Natural killer cell treated with Interleukin-12 subunit alpha and Interleukin-12 subunit beta and Interleukin-15 and Interleukin-18, amount 100 ng/mL, for 72 hours (primary cell): Measurements from ENCODE around the gene PRRG1. TPM values are rescaled to one million over a fixed set of nuclear protein-coding genes. Genes with fewer than 3 reads are reported as not detected.
"Not testable (repeated sequence)": the region's sequence is repeated elsewhere in the genome, so short reads cannot be mapped to it uniquely, and the experiment has no call there.

ENCODE experiments used
- ATAC-seq, 2 donors: fragments of 150-1000 bp; cut with Tn5 transposase in 1 of 2; sonication (Bioruptor Pico), chemical (Tn5 transposase) in 1 of 2; 2 replicates each; pipeline ENCODE4 v1.10.0; 2021
- DNase-seq: peaks from one replicate; pipeline ENCODE4 v3.0.0; 2022; ENCODE audit warnings: low spot score
- H3K27ac Mint-ChIP-seq, 2 donors: 1 replicate in 1 of 2; 2 replicates in 1 of 2; pipeline ENCODE4 v1.8.0; 2022; ENCODE audit warnings: mixed read lengths in 2 of 2, mild to moderate bottlenecking in 1 of 2, moderate library complexity in 1 of 2
- H3K27me3 Mint-ChIP-seq, 2 donors: 1 replicate in 1 of 2; 2 replicates in 1 of 2; pipeline ENCODE4 v1.8.0; 2022; ENCODE audit warnings: mixed read lengths in 2 of 2
- H3K36me3 Mint-ChIP-seq: one replicate; pipeline ENCODE4 v1.8.0; 2022; ENCODE audit warnings: mixed read lengths
- H3K4me1 Mint-ChIP-seq, 2 donors: 1 replicate in 1 of 2; 2 replicates in 1 of 2; pipeline ENCODE4 v1.8.0; 2022; ENCODE audit warnings: low read depth in 2 of 2, mixed read lengths in 2 of 2, mild to moderate bottlenecking in 1 of 2
- H3K4me3 Mint-ChIP-seq: one replicate; pipeline ENCODE4 v1.8.0; 2022; ENCODE audit warnings: mixed read lengths
- H3K9me3 Mint-ChIP-seq: 2 replicates; pipeline ENCODE4 v1.8.0; 2022; ENCODE audit warnings: mixed read lengths
- total RNA-seq, 2 donors: library from RNA; stranded (reverse); gene quantifications; one replicate each; pipeline ENCODE4 v1.2.3, GENCODE V29; 2022

The PRRG1 gene
- not detected for total RNA-seq

DNA sequence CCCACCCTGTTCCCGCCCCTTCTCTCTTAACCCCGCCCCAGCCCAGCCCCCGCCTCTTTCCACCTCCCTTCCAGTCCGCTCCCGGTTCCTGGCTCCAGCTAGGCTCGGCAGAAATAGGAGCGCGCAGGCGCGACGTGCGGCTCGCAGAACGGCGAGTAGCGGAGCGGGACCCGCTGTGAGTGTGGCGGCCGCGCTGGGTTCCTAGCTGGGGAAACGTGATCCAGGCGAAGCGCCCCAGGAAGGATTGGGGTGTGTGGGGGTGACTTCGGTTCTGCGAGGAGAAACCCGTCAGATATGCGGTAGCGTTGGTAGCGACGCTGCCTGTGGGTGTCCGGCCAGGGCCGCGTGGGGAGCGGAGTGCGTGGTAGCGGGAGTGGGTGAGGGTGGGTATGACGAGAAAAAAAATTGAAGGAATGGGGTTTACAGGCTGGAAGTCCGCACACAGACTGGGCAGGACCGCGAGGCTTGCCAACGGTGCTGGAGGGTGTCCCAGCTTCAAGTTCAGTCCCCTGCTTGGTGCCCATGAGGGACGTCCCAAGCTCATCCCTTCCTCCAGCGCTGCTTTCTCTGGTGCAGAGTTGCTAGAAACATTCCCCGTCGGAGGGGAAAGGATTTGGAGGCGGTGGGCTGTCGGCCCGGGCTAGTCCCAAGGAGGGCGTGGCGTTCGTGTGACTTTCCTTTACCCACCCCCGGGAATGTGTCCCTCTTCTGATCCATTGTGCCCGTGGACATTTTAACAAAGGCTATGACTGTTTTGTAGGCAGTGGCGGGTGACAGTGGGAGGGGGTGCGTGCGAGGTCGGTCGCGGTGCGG lies at the start of gene PRRG1:
Gene PRRG1, plus strand, starts transcription at position 144 of the 813 bp plus-strand sequence. CDS start 56,886 bp downstream, outside the sequence.
- H3K4me3 Mint-ChIP-seq, result peak within 1 kb of the TSS; percentile 64
- no peaks in the 10 kb centered on the region for H3K36me3 Mint-ChIP-seq

DNA sequence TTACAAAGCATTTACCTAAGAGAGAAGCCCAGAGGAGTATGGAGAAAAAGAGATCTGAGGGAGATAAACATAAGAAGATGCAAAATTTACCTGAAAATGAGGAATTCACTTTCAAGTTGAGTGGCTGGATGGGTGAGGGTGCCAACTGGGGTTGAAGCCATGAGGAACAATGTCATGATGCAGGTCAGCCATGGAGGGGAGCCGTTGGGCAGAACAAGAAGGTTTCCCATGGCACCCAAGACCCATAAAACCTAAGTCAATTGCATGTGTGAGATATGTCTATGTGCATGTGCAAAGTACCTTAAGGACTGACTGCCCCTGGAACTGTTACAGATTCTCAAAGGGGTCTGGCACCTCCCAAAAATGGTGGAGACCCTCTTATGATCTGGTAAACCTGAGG lies 46.6 kb upstream of the PRRG1 start:
- Mint-ChIP-seq H3K4me1 (no peaks in the 10 kb centered on the region), H3K9me3 (peaks cover 10% of the 10 kb centered on the region), H3K27me3 (peaks cover 0 to 1% of the 10 kb centered on the region in 2 donors), H3K36me3 (no peaks in the 10 kb centered on the region), H3K4me3 (no peak overlapping the region), H3K27ac (no peak overlapping the region)
- DNase-seq (no peak), ATAC-seq (no peak)

More for the DNA sequence above, at the start of gene PRRG1:
- ATAC-seq (peak in 1 of 2 donors; percentile 36), DNase-seq (no peak)
- H3K9me3 Mint-ChIP-seq, result no peaks in the 10 kb centered on the region
- peaks cover 18 to 25% of the 10 kb centered on the region in 2 donors for H3K27me3 Mint-ChIP-seq
- no peak within 1 kb of the TSS for H3K27ac Mint-ChIP-seq
- H3K4me1 Mint-ChIP-seq, result no peaks in the 10 kb centered on the region

DNA sequence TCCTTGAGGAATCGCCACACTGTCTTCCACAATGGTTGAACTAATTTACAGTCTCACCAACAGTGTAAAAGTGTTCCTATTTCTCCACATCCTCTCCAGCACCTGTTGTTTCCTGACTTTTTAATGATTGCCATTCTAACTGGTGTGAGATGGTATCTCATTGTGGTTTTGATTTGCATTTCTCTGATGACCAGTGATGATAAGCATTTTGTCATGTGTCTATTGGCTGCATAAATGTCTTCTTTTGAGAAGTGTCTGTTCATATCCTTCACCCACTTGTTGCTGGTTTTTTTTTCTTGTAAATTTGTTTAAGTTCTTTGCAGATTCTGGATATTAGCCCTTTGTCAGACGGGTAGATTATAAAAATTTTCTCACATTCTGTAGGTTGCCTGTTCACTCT lies 43.9 kb upstream of the PRRG1 start:
- H3K27ac Mint-ChIP-seq, H3K4me1 Mint-ChIP-seq, DNase-seq, H3K36me3 Mint-ChIP-seq, H3K4me3 Mint-ChIP-seq, H3K9me3 Mint-ChIP-seq, H3K27me3 Mint-ChIP-seq, ATAC-seq: not testable (repeated sequence)

DNA sequence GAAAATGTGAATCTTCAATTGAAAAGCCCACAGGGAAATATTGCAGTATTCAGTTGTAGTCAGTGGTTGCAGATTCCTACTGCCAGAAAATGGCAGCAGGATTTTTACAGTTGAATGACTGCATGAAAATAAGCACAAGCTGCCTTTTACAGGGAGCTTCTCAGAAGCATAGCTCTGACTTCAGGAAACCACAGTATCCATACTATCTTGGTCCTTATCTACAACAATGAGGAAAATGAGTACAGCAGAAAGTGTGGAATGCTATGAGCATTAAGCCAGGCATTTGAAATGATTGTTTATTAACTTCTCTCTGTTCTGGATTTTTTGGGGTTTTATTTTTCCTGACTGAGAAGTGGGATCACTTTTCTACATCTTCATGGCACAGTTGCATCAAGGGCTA lies 34.6 kb upstream of the PRRG1 start:
- H3K27ac Mint-ChIP-seq, result no peak overlapping the region
- DNase-seq, result no peak
- H3K27me3 Mint-ChIP-seq, result peaks cover 0 to 2% of the 10 kb centered on the region in 2 donors
- no peaks in the 10 kb centered on the region for H3K4me1 Mint-ChIP-seq
- no peaks in the 10 kb centered on the region for H3K36me3 Mint-ChIP-seq
- no peak overlapping the region for H3K4me3 Mint-ChIP-seq
- no peak for ATAC-seq
- H3K9me3 Mint-ChIP-seq, result no peaks in the 10 kb centered on the region

DNA sequence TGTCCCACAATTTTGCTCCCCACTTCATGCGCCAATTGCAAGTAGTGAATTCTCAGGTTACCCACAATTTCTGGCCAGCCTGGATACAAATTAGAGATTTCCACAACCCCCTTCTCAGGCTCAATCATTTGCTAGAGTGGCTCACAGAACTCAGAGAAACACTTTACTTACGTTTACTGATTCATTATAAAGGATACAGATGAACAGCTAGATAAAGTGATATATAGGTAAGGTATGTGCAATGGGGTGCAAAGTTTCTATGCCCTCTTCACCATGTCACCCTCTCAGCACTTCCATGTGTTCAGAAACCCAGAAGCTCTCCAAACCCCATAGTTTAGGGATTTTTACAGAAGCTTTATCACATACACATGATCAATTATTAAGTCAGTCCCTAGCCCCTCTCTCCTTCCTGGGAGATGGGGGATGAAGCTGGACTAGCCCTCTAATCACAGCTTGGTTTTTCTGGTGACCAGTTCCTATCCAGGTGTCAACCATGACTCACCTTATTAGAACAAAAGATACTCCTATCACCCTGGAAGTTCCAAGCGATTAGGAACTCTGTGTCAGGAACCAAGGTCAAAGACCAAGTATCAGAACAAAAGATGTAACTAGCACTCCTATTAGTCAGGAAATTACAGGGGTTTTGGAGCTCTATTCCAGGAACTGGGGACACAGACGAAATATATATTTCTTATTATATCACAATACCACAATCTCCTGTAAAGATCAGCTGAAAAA lies 33.5 kb upstream of the PRRG1 start:
- DNase-seq, result no peak
- H3K36me3 Mint-ChIP-seq, result no peaks in the 10 kb centered on the region
- H3K4me3 Mint-ChIP-seq, result no peak overlapping the region
- no peak overlapping the region for H3K27ac Mint-ChIP-seq
- H3K27me3 Mint-ChIP-seq, result peaks cover 0 to 2% of the 10 kb centered on the region in 2 donors
- ATAC-seq, result no peak
- H3K9me3 Mint-ChIP-seq, result no peaks in the 10 kb centered on the region
- H3K4me1 Mint-ChIP-seq, result no peaks in the 10 kb centered on the region

DNA sequence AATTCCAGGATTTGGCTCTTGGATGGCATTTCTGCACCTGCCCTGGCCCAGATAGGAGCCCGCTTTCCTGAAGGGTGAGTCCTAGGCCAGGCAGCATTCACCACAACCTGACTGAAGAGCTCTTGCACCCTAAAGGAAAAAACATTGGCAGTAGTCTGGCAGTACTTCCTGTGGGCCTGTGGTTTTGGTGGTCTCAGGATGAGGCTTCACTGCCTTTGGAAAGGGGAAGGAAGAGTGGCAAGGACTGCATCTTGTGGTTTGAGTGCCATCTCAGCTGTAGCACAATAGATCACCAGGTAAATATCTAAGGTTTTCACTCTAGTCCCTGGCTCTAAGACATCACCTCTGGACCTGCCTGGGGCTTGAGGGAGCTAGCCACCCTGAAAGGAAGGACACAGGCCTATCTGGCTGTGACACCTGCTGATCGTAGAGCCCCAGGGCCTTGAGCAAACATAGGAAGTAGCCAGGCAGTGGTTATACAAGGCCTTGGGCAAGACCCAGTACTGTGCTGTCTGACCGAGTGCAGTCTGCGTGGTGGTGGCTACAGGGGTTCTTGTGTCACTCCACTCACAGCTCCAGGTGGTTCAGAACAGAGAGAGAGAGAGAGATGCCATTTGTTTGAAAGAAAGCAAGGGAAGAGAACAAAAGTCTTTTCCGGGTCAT lies 28.5 kb upstream of the PRRG1 start:
- ATAC-seq (no peak), DNase-seq (no peak)
- Mint-ChIP-seq H3K4me3 (no peak overlapping the region), H3K27me3 (no peaks in the 10 kb centered on the region), H3K9me3 (peaks cover 3% of the 10 kb centered on the region), H3K27ac (no peak overlapping the region), H3K36me3 (no peaks in the 10 kb centered on the region), H3K4me1 (no peaks in the 10 kb centered on the region)

DNA sequence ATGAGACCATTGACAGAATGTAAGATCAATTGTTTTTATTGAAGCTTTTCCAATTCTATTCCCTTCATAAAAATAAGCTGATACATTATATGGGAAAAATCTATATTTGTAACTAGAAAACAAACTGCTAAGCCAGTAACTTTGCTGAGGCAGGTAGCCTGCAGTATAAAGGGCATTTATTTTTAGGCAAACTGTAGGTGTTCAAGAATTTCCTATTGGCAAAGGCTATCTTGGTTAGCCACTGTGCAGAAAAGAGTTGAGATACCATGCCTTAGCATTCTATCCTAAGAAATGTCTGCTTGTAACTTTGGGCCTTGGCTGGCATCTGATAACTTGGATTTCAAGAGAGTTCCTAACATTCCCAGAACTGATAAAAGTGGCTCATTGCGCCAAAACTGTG lies 18.5 kb upstream of the PRRG1 start:
- H3K36me3 Mint-ChIP-seq, result no peaks in the 10 kb centered on the region
- H3K27me3 Mint-ChIP-seq, result peaks cover 0 to 3% of the 10 kb centered on the region in 2 donors
- no peak overlapping the region for H3K4me3 Mint-ChIP-seq
- H3K4me1 Mint-ChIP-seq, result no peaks in the 10 kb centered on the region
- no peak overlapping the region for H3K27ac Mint-ChIP-seq
- no peak for DNase-seq
- no peaks in the 10 kb centered on the region for H3K9me3 Mint-ChIP-seq
- ATAC-seq, result no peak

DNA sequence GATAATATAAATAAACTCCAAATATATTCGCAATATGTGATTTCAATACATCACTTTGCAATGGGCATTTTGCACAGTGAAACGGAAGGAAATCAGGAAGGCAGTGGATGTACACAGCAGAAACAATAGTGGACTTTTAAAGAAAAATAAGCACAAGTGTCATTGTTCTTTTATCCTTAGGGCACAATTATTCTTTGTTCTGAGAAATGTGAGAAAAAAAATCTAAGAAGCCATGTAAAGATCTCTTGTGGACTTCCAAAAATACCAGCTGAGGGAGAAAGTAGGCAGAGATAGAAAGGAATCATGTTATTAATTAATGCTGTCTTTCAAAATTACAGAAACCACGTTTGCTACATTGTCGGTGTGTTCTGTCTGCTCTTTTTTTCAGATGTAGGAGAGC lies 17.6 kb upstream of the PRRG1 start:
- ATAC-seq, result no peak
- no peak overlapping the region for H3K27ac Mint-ChIP-seq
- H3K27me3 Mint-ChIP-seq, result peaks cover 0 to 5% of the 10 kb centered on the region in 2 donors
- H3K4me1 Mint-ChIP-seq, result no peaks in the 10 kb centered on the region
- no peaks in the 10 kb centered on the region for H3K36me3 Mint-ChIP-seq
- H3K4me3 Mint-ChIP-seq, result no peak overlapping the region
- DNase-seq, result no peak
- H3K9me3 Mint-ChIP-seq, result no peaks in the 10 kb centered on the region

DNA sequence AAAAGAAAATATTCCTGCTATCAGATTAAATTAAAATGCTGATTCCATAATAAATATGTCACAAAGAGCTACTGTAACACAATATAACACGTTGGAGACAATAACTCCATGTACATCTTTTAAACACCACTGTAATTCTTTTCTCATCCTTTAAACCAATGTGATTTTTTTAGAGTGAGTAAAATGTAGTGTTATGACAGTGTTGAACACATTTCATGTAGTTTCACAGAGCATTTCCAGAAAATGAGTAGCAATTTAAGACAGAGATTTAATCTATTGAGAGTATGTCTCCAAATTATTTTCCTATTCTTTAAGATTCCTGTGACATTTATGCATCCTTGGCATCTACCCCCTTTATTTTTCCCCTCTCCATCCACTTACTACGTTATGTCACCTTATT lies 17.1 kb upstream of the PRRG1 start:
- ATAC-seq (no peak), DNase-seq (no peak)
- Mint-ChIP-seq H3K36me3 (no peaks in the 10 kb centered on the region), H3K9me3 (no peaks in the 10 kb centered on the region), H3K27ac (no peak overlapping the region), H3K27me3 (peaks cover 0 to 5% of the 10 kb centered on the region in 2 donors), H3K4me1 (no peaks in the 10 kb centered on the region), H3K4me3 (no peak overlapping the region)

DNA sequence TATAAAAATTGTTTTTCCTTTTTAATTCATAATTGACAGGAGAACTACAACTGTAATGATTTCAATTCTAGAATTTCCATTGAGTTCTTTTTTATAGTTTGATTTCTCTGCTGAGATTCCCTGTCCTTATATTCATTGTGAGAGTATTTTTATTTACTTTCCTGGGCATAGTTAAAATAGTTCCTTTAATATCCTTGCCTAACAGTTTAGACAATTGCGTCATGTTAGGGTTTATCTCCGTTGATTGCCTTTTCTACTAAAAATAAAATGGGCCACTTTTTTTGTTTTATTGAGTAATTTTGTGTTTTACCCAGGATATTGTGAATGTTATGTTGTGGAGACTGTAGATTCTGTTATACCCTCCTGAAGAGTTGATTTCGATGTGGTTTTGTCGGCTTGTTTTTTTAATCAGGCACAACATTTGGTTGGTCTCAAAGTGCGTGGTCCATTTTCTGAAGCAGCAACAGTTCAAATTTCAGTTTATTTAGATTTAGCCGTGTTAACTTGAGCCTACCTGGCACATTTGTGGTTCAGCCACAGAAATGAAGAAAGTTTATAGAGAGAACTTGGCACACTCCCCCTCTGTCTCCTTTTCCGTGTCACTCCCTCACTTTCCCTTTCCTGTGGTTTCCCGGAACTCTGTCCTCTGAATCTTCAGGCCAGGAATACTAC lies 16.0 kb upstream of the PRRG1 start:
- ATAC-seq (no peak), DNase-seq (no peak)
- H3K27me3 Mint-ChIP-seq, result peaks cover 0 to 5% of the 10 kb centered on the region in 2 donors

DNA sequence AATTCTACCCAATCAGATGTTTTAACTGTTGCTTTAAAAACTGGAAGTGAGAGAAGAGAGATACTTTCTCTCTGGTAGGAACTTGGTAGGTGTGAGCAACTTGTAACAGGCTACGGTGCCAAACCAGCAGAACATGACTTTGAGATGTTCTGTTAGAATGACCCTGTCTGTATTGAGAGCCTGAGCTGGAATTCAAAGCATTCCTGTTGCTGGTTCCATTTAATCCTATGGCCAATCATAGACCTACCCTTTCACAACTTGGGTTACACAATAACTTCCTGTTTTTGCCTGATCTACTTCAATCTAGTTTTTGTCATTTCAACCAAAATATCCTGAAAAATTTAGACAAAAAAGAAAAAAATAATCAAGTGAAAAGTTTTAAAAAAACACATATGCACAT lies 1.7 kb upstream of the PRRG1 start:
- Mint-ChIP-seq H3K4me3 (no peak overlapping the region), H3K9me3 (no peaks in the 10 kb centered on the region), H3K27me3 (peaks cover 17 to 25% of the 10 kb centered on the region in 2 donors), H3K4me1 (no peaks in the 10 kb centered on the region), H3K27ac (no peak overlapping the region), H3K36me3 (no peaks in the 10 kb centered on the region)
- ATAC-seq (no peak), DNase-seq (no peak)

More for the DNA sequence above, 16.0 kb upstream of the PRRG1 start:
- H3K4me1 Mint-ChIP-seq, result no peaks in the 10 kb centered on the region
- no peaks in the 10 kb centered on the region for H3K36me3 Mint-ChIP-seq
- no peak overlapping the region for H3K4me3 Mint-ChIP-seq
- H3K9me3 Mint-ChIP-seq, result no peaks in the 10 kb centered on the region
- H3K27ac Mint-ChIP-seq, result no peak overlapping the region

DNA sequence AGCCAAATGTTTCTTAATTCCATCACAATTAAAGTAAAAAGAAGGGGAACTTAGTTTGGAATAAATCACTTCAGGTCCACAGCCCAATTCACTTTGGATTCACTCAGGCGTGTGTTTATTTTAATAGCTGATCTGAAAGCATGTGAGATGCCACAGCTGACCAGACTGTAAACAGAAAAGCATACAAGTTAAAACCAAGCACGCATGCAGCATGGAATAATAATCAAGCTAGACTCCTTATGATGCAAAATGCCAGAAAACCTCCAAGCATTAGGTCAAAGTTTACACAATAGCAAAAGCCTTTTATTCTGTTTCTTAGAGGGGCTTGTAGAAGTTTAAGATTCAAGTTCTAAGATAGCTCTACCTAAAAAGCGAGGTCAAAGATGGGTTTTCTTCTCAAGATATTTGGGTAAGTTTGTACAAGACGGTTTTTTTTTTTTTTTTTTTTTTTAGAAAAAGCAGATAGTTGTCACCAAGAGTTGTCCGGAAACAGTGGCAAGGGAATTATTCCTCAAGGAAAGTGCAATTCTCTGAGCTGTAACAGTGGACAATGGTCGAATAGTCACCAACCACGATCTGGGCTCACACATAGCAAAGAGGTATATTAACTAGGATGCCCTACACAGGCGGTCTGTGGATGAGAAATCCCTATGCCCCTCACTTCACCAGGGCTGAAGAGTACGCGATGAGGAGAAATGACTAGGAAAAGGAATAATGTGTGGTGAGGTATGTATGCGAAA lies 763 bp upstream of the PRRG1 start:
- DNase-seq, result no peak
- no peak overlapping the region for H3K27ac Mint-ChIP-seq
- no peaks in the 10 kb centered on the region for H3K4me1 Mint-ChIP-seq
- no peak for ATAC-seq
- H3K4me3 Mint-ChIP-seq, result peak overlapping the region; percentile 64
- peaks cover 14 to 25% of the 10 kb centered on the region in 2 donors for H3K27me3 Mint-ChIP-seq
- no peaks in the 10 kb centered on the region for H3K9me3 Mint-ChIP-seq
- H3K36me3 Mint-ChIP-seq, result no peaks in the 10 kb centered on the region

DNA sequence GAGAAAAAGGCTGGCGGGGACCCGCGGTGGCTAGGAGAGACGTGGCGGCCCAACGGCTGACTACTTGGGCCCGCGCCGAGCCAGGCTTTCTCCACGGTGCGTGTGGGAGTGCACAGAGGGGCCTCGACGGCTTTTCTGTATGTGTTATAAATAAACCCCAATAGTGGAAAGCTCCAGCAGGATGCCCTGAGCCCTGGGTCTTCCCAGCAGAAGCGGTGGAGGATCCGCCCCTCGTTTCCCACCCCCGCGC lies 268 bp upstream of the PRRG1 start:
- Mint-ChIP-seq H3K36me3 (no peaks in the 10 kb centered on the region), H3K27me3 (peaks cover 16 to 25% of the 10 kb centered on the region in 2 donors), H3K27ac (no peak overlapping the region), H3K4me3 (peak overlapping the region; percentile 64), H3K4me1 (no peaks in the 10 kb centered on the region), H3K9me3 (no peaks in the 10 kb centered on the region)
- ATAC-seq, result no peak
- no peak for DNase-seq
